Aorta (tissue), 5 donors: ENCODE measurements around the gene MYPOP. TPM values are rescaled to one million over a fixed set of nuclear protein-coding genes. Genes with fewer than 3 reads are reported as not detected.

Experiments
- ATAC-seq: fragments of 200-7000 bp; cut with Tn5 transposase; one replicate; pipeline ENCODE4 v1.9.1; 2022; ENCODE audit warnings: moderate library complexity; ENCODE audit not compliant: low FRiP score
- DNase-seq, 2 donors: peaks; one replicate each; pipeline ENCODE4 v3.0.0-alpha.2; 2020
- H3K27ac ChIP-seq, 2 donors: one replicate each; pipeline ENCODE4 v1.5.1; 2013; ENCODE audit warnings: low read length in 2 of 2, mild to moderate bottlenecking in 2 of 2, moderate library complexity in 2 of 2, control low read depth in 1 of 2, inconsistent platforms in 1 of 2, low read depth in 1 of 2
- H3K27me3 ChIP-seq, 2 donors: one replicate each; pipeline ENCODE4 v1.6.1; 2013; ENCODE audit warnings: control low read depth in 1 of 2, low read length in 1 of 2, mild to moderate bottlenecking in 1 of 2, moderate library complexity in 1 of 2; ENCODE audit not compliant: insufficient read depth in 2 of 2, control insufficient read depth in 1 of 2
- H3K36me3 ChIP-seq, 2 donors: one replicate each; pipeline ENCODE4 v1.6.1; 2013; ENCODE audit warnings: control low read depth in 1 of 2, low read length in 1 of 2, mild to moderate bottlenecking in 1 of 2; ENCODE audit not compliant: insufficient read depth in 2 of 2, control insufficient read depth in 1 of 2
- H3K4me1 ChIP-seq, 2 donors: one replicate each; pipeline ENCODE4 v1.6.1; 2013; ENCODE audit warnings: low read length in 2 of 2, control low read depth in 1 of 2, mild to moderate bottlenecking in 1 of 2, moderate library complexity in 1 of 2; ENCODE audit not compliant: insufficient read depth in 2 of 2, control insufficient read depth in 1 of 2
- H3K4me3 ChIP-seq, 2 donors: one replicate each; pipeline ENCODE4 v1.5.1; 2013; ENCODE audit warnings: low read length in 2 of 2, control low read depth in 1 of 2, mild to moderate bottlenecking in 1 of 2
- H3K9me3 ChIP-seq: one replicate; pipeline ENCODE4 v1.6.1; 2013; ENCODE audit warnings: mild to moderate bottlenecking, low read length; ENCODE audit not compliant: control insufficient read depth
- WGBS, 2 donors: extraction: QIAGEN DNeasy Blood & Tissue Kit; methylation state at CpG; one replicate each; pipeline ENCODE4 v1.1.7; 2013; 5-methylcytosine and 5-hydroxymethylcytosine counted together
- intact Hi-C, 2 donors: fragments of 100-400 bp; cut with DNase I; formaldehyde crosslinking; loops; one replicate each; pipeline versions ENCODE4 v1.14.2 to v1.15.0; 2022
- long read RNA-seq, 2 donors: library from polyadenylated mRNA; unstranded; transcript quantifications; one replicate each; pipeline ENCODE4 v2.0.0, GENCODE V29; 2020 to 2021
- polyA plus RNA-seq, 2 donors: library from polyadenylated mRNA; stranded (reverse); fragments of 200-250 nt; gene quantifications; one replicate each; pipeline ENCODE4 v1.2.3, GENCODE V29; 2013
- total RNA-seq, 2 donors: library from RNA; stranded (reverse); fragmentation: NEBNext Ultra II Directional; extraction: Animal tissue kit (Norgen Biotek cat#: 25700); gene quantifications; one replicate each; pipeline ENCODE4 v1.2.1, GENCODE V29; 2021
- donor health status: healthy with polysubstance abuse.
- donor health status: Bipolar disorder and iron deficiency.
- donor health status: DM: no; HTN: no; CAD: no.
- donor health status: DM: no; HTN: no; CAD: no.
- donor health status: DM: yes; HTN: yes; CAD: no.

MYPOP gene
- total RNA-seq (1 to 10 TPM; 5.6 to 7.3 TPM), polyA plus RNA-seq (1 to 10 TPM; 4.9 to 8.3 TPM)
- long read RNA-seq, donor 1 = 0 reads
- long read RNA-seq, donor 2, partial matches to known transcripts = 0 of 2 reads
- long read RNA-seq, donor 2, other reads (novel, unspliced or antisense) = 2 of 2 reads

- Histone ChIP-seq H3K9me3 (no peaks in the 10 kb centered on the region), H3K27ac (no peak within 1 kb of the TSS), H3K27me3 (no peaks in the 10 kb centered on the region), H3K36me3 (no peaks in the 10 kb centered on the region), H3K4me1 (no peaks in the 10 kb centered on the region), H3K4me3 (peak within 1 kb of the TSS; percentile 68 to 77)
- ATAC-seq (no peak), DNase-seq (no peak)
- WGBS, 2 donors = 0 to 1% methylated on average over 39 to 47 of the region's 47 CpGs
- intact Hi-C loops = no loop called here
These were observed at the start of gene MYPOP for GRCh38 chr19:45901912-45902650. Gene MYPOP, minus strand, starts transcription at chr19:45902613. Its CDS starts 840 bp downstream, at chr19:45901773.

- DNase-seq (no peak), ATAC-seq (no peak)
- no peak overlapping the region for H3K4me3 ChIP-seq
- H3K27me3 ChIP-seq = no peaks in the 10 kb centered on the region
- no peaks in the 10 kb centered on the region for H3K36me3 ChIP-seq
- intact Hi-C loops = no loop called here
- H3K4me1 ChIP-seq = no peaks in the 10 kb centered on the region
- no peak overlapping the region for H3K27ac ChIP-seq
- WGBS, 2 donors = 92% methylated on average over 1 of the region's 1 CpG
- H3K9me3 ChIP-seq = no peaks in the 10 kb centered on the region
These were observed 45.5 kb upstream of the MYPOP start for GRCh38 chr19:45947926-45948325.

- no peak for DNase-seq
- peaks cover 1% of the 10 kb centered on the region for H3K9me3 ChIP-seq
- H3K4me3 ChIP-seq = no peak overlapping the region
- no peaks in the 10 kb centered on the region for H3K4me1 ChIP-seq
- H3K27me3 ChIP-seq = peaks cover 0 to 2% of the 10 kb centered on the region in 2 donors
- H3K27ac ChIP-seq = no peak overlapping the region
- intact Hi-C loops = no loop called here
- 52 to 60% methylated on average over 32 of the region's 32 CpGs for WGBS, 2 donors
- H3K36me3 ChIP-seq = no peaks in the 10 kb centered on the region
- ATAC-seq = no peak
These were observed 38.0 kb upstream of the MYPOP start for GRCh38 chr19:45940515-45940805.

GRCh38 chr19:45939792-45940514 lies 37.5 kb upstream of the MYPOP start:
- peaks cover 0 to 2% of the 10 kb centered on the region in 2 donors for H3K27me3 ChIP-seq
- peaks cover 1% of the 10 kb centered on the region for H3K9me3 ChIP-seq
- H3K4me1 ChIP-seq = no peaks in the 10 kb centered on the region
- H3K27ac ChIP-seq = no peak overlapping the region
- DNase-seq = no peak
- H3K36me3 ChIP-seq = no peaks in the 10 kb centered on the region
- no peak overlapping the region for H3K4me3 ChIP-seq
- 19 to 25% methylated on average over 56 to 67 of the region's 67 CpGs for WGBS, 2 donors
- intact Hi-C loops = no loop called here
- ATAC-seq = no peak

GRCh38 chr19:45938733-45939319 lies 36.4 kb upstream of the MYPOP start:
- H3K36me3 ChIP-seq = no peaks in the 10 kb centered on the region
- intact Hi-C loops = no loop called here
- no peak overlapping the region for H3K27ac ChIP-seq
- H3K4me3 ChIP-seq = no peak overlapping the region
- peaks cover 0 to 2% of the 10 kb centered on the region in 2 donors for H3K27me3 ChIP-seq
- H3K9me3 ChIP-seq = peaks cover 1% of the 10 kb centered on the region
- no peak for ATAC-seq
- DNase-seq = no peak
- 84 to 94% methylated on average over 3 of the region's 3 CpGs for WGBS, 2 donors
- H3K4me1 ChIP-seq = no peaks in the 10 kb centered on the region

GRCh38 chr19:45935267-45935666 lies 32.9 kb upstream of the MYPOP start:
- Histone ChIP-seq H3K27ac (no peak overlapping the region), H3K9me3 (no peaks in the 10 kb centered on the region), H3K36me3 (no peaks in the 10 kb centered on the region), H3K4me1 (no peaks in the 10 kb centered on the region), H3K27me3 (no peaks in the 10 kb centered on the region), H3K4me3 (no peak overlapping the region)
- DNase-seq = no peak
- 64 to 72% methylated on average over 19 of the region's 19 CpGs for WGBS, 2 donors
- ATAC-seq = no peak
- intact Hi-C loops = no loop called here

GRCh38 chr19:45934551-45935230 lies 32.3 kb upstream of the MYPOP start:
- no peaks in the 10 kb centered on the region for H3K4me1 ChIP-seq

GRCh38 chr19:45933759-45934158 lies 31.3 kb upstream of the MYPOP start:
- Histone ChIP-seq H3K4me1 (no peaks in the 10 kb centered on the region), H3K9me3 (no peaks in the 10 kb centered on the region), H3K27me3 (no peaks in the 10 kb centered on the region), H3K4me3 (no peak overlapping the region), H3K36me3 (no peaks in the 10 kb centered on the region), H3K27ac (no peak overlapping the region)
- DNase-seq (no peak), ATAC-seq (no peak)
- 63 to 67% methylated on average over 9 of the region's 9 CpGs for WGBS, 2 donors
- intact Hi-C loops = no loop called here

More at GRCh38 chr19:45934551-45935230, 32.3 kb upstream of the MYPOP start:
- 19 to 22% methylated on average over 19 of the region's 19 CpGs for WGBS, 2 donors
- Histone ChIP-seq H3K27me3 (no peaks in the 10 kb centered on the region), H3K9me3 (no peaks in the 10 kb centered on the region), H3K27ac (no peak overlapping the region), H3K4me3 (no peak overlapping the region), H3K36me3 (no peaks in the 10 kb centered on the region)
- ATAC-seq (no peak), DNase-seq (no peak)
- intact Hi-C loops = no loop called here
